ENCODE results near the gene PAFAH1B2.

PAFAH1B2 gene

GRCh38 chr11:117201658-117202305 lies 57.7 kb downstream of the PAFAH1B2 start:
- H3K9me2 ChIP-seq (replicated peaks; ENCODE audit: insufficient read depth, low read length) = no peaks in the 10 kb centered on the region
- no peak overlapping the region for H3K27ac ChIP-seq (ENCODE audit: low read depth, low read length)
- H3F3A ChIP-seq (ENCODE audit: insufficient read depth) = no peaks in the 10 kb centered on the region
- H3K9me3 ChIP-seq (ENCODE audit: insufficient read depth, low read length) = no peaks in the 10 kb centered on the region
- TF ChIP-seq CTCF (IDR thresholded peaks at IDR 0.05; ENCODE audit: insufficient read depth, low read length, poor library complexity, severe bottlenecking) (no peak), EZH2phosphoT487 (conservative IDR thresholded peaks at IDR 0.05; ENCODE audit: low read length) (no peak)
- H3K4me3 ChIP-seq (ENCODE audit: insufficient read depth, low read length, poor library complexity, severe bottlenecking) = no peak overlapping the region
- no peak overlapping the region for H3K9ac ChIP-seq (ENCODE audit: low read length)
- H3K27me3 ChIP-seq (ENCODE audit: low read length) = no peaks in the 10 kb centered on the region
- no peak overlapping the region for H2AFZ ChIP-seq (ENCODE audit: low read depth, low read length, severe bottlenecking)
- H3K36me3 ChIP-seq (ENCODE audit: low read length) = no peaks in the 10 kb centered on the region
- no peak overlapping the region for H3K4me2 ChIP-seq (ENCODE audit: low read depth, low read length, poor library complexity, severe bottlenecking)
- H3K79me2 ChIP-seq (ENCODE audit: insufficient read depth, low read length) = no peaks in the 10 kb centered on the region
- no peaks in the 10 kb centered on the region for H4K20me1 ChIP-seq (ENCODE audit: low read depth, low read length)

- H3K27ac ChIP-seq (ENCODE audit: low read depth, low read length) = no peak overlapping the region
- H3K4me2 ChIP-seq (ENCODE audit: low read depth, low read length, poor library complexity, severe bottlenecking) = no peak overlapping the region
- H3K79me2 ChIP-seq (ENCODE audit: insufficient read depth, low read length) = no peaks in the 10 kb centered on the region
- H4K20me1 ChIP-seq (ENCODE audit: low read depth, low read length) = no peaks in the 10 kb centered on the region
- H3K27me3 ChIP-seq (ENCODE audit: low read length) = no peaks in the 10 kb centered on the region
- no peak overlapping the region for H2AFZ ChIP-seq (ENCODE audit: low read depth, low read length, severe bottlenecking)
- no peak overlapping the region for H3K4me3 ChIP-seq (ENCODE audit: insufficient read depth, low read length, poor library complexity, severe bottlenecking)
- no peaks in the 10 kb centered on the region for H3F3A ChIP-seq (ENCODE audit: insufficient read depth)
- H3K9ac ChIP-seq (ENCODE audit: low read length) = no peak overlapping the region
- H3K36me3 ChIP-seq (ENCODE audit: low read length) = no peaks in the 10 kb centered on the region
- H3K9me3 ChIP-seq (ENCODE audit: insufficient read depth, low read length) = no peaks in the 10 kb centered on the region
- TF ChIP-seq EZH2phosphoT487 (conservative IDR thresholded peaks at IDR 0.05; ENCODE audit: low read length) (no peak), CTCF (IDR thresholded peaks at IDR 0.05; ENCODE audit: insufficient read depth, low read length, poor library complexity, severe bottlenecking) (no peak)
- no peaks in the 10 kb centered on the region for H3K9me2 ChIP-seq (replicated peaks; ENCODE audit: insufficient read depth, low read length)
Observed at GRCh38 chr11:117202386-117203068, 58.4 kb downstream of the PAFAH1B2 start.

- Histone ChIP-seq H3K9me2 (replicated peaks; ENCODE audit: insufficient read depth, low read length) (no peaks in the 10 kb centered on the region), H3K79me2 (ENCODE audit: insufficient read depth, low read length) (no peaks in the 10 kb centered on the region), H3K36me3 (ENCODE audit: low read length) (no peaks in the 10 kb centered on the region), H3K27ac (ENCODE audit: low read depth, low read length) (no peak overlapping the region), H3K4me2 (ENCODE audit: low read depth, low read length, poor library complexity, severe bottlenecking) (no peak overlapping the region), H4K20me1 (ENCODE audit: low read depth, low read length) (no peaks in the 10 kb centered on the region), H3K9ac (ENCODE audit: low read length) (no peak overlapping the region), H3K9me3 (ENCODE audit: insufficient read depth, low read length) (no peaks in the 10 kb centered on the region), H2AFZ (ENCODE audit: low read depth, low read length, severe bottlenecking) (no peak overlapping the region), H3K27me3 (ENCODE audit: low read length) (no peaks in the 10 kb centered on the region), H3K4me3 (ENCODE audit: insufficient read depth, low read length, poor library complexity, severe bottlenecking) (no peak overlapping the region), H3F3A (ENCODE audit: insufficient read depth) (no peaks in the 10 kb centered on the region)
- TF ChIP-seq EZH2phosphoT487 (conservative IDR thresholded peaks at IDR 0.05; ENCODE audit: low read length) (no peak), CTCF (IDR thresholded peaks at IDR 0.05; ENCODE audit: insufficient read depth, low read length, poor library complexity, severe bottlenecking) (no peak)
Observed at GRCh38 chr11:117203069-117203407, 59.0 kb downstream of the PAFAH1B2 start.

Measured in SU-DHL-6 (cell line).